K562 treated with DMSO at 1 percent for 4 hours (cell line): Measurements from ENCODE around the gene MERTK. TPM values are rescaled to one million over a fixed set of nuclear protein-coding genes. Genes with fewer than 3 reads are reported as not detected.

Source experiments
- total RNA-seq: library from RNA; unstranded; fragments of 300-600 nt; gene quantifications from 2 replicates; pipeline ENCODE4 v1.2.3, GENCODE V29; 2022; ENCODE audit not compliant: insufficient read depth

MERTK gene
- total RNA-seq, result 0.99 and 1.3 TPM in 2 replicates

GRCh38 chr2:111897924-111898702 is at the start of gene MERTK:
Gene MERTK, plus strand, starts transcription at chr2:111898607. Its CDS starts 129 bp downstream, at chr2:111898736.

GRCh38 chr2:111883661-111884591 is 14.5 kb upstream of the MERTK start, which contains the start of gene ANAPC1:
Gene ANAPC1, minus strand, starts transcription at chr2:111884193. Its CDS starts 3,368 bp downstream, at chr2:111880825.

GRCh38 chr2:112054847-112055729 is 156.7 kb downstream of the MERTK start, which contains the start of gene TMEM87B:
Gene TMEM87B, plus strand, starts transcription at chr2:112055269. Its CDS starts 323 bp downstream, at chr2:112055592.

Other genes starting within 250 kb of the MERTK start
- 29.1 and 36.1 TPM in 2 replicates for gene ANAPC1, start 14.4 kb upstream of the MERTK start, total RNA-seq
- gene TMEM87B, start 156.7 kb downstream of the MERTK start, total RNA-seq, result 9.6 and 10.4 TPM in 2 replicates
- not detected in 2 replicates for gene FBLN7, start 239.8 kb downstream of the MERTK start, total RNA-seq